ENCODE data around the gene ERMN.
"Not testable (repeated sequence)": the region's sequence is repeated elsewhere in the genome, so short reads cannot be mapped to it uniquely, and the experiment has no call there.

ERMN gene

GRCh38 chr2:157291018-157291417 lies 34.6 kb downstream of the ERMN start:
- FAIRE-seq, result no peak

DNA sequence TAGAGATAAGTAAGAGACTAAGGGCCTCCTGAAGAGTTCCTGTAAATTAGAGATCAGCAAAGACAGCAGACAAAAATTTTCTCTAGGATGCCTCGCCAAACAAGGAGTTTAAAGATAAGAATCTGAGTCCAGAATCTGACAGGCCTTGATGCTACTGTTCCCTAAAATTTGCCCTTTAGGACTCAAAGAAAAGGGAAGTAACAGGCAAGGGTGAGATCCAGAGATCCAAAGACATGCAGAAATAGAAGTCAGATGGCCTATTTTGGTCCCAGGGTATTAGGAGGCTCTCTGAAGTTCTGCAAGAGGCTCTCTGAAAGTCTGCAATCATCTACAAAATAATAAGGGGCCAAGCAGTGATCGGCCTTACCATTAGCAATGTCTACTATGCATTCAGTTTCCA lies 35.1 kb downstream of the ERMN start:
- FAIRE-seq, result no peak

DNA sequence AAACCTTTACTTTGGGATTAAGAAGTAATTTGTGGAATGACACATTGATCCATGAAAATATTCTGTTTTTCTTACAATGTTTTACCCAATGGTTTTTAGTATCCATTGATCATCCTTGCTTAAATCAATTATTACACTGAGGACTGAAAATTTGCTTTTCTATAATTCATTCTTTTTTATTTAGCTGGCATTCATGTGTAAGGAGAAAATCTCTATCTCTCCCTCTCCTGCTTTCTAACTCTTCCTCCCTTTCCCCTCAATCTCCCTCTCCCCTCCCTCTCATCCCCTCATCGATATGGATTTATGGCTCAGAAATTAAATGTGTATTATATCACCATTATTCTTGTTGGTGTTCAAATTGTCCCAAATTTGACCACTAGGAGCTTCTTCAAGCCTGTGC lies 38.5 kb downstream of the ERMN start:
- FAIRE-seq, result no peak

GRCh38 chr2:157283468-157283867 lies 42.2 kb downstream of the ERMN start:
- FAIRE-seq, result no peak

- no peak for FAIRE-seq
Measured at GRCh38 chr2:157281316-157281715, 44.3 kb downstream of the ERMN start.

DNA sequence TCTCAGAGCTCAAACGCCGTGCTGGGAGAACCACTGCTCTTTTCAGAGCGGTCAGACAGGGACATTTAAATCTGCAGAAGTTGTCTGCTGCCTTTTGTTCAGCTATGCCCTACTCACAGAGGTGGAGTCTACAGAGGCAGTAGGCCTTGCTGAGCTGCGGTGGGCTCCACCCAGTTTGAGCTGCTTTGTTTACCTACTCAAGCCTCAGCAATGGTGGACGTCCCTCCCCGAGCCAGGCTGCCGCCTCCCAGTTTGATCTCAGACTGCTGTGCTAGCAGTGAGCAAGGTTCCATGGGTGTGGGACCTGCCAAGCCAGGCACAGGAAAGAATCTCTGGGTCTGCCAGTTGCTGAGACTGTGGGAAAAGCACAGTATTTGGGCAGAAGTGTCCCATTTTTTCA lies 46.3 kb downstream of the ERMN start:
- FAIRE-seq, result not testable (repeated sequence)

- FAIRE-seq, result no peak
Measured at GRCh38 chr2:157271590-157272203, 53.9 kb downstream of the ERMN start.

DNA sequence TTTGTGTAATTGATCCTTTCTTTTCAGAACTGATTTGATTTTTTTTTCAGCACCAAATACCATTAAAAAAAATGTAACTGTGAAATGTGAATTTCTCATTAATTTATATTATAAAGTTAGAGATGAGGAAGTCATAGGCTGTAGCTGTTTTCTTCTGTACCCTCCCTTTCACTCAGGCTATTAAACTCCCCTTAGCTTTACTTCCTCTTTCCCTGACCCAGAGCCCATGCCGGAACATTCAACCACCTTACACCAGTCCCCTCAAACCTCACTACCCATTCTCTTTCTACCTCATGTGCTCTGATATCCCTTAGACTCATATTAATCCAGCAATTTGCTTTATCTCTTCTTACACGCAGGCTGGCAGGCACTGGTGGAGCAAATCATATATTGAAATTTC lies 55.7 kb downstream of the ERMN start:
- no peak for FAIRE-seq

DNA sequence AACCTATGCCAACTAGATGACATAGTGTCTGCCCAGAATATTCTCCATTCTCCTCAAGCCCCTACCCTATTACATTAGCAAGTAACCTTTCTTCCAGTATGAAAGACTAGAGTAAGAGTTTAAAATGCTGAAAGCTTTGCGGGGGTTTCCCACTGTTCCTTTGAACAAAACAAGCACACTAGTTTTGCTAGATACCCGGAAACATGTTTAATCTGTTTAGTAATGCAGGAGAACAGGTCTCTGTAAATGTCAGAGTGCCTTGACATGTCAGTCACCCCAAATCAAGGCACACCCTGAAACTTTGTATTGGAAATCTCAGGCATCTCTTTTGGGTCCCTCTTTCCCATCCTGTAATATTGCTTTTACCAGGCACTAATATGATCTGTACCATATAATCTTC lies 56.6 kb downstream of the ERMN start:
- FAIRE-seq, result no peak
